NCI-H2227 (cell line): ENCODE measurements around the gene GABRR1.

Experiments used
- DNase-seq: peaks from one replicate; lab custom pipeline; 2025; ENCODE audit not compliant: unreplicated experiment; lab: John Stamatoyannopoulos, UW

Gene GABRR1

DNA sequence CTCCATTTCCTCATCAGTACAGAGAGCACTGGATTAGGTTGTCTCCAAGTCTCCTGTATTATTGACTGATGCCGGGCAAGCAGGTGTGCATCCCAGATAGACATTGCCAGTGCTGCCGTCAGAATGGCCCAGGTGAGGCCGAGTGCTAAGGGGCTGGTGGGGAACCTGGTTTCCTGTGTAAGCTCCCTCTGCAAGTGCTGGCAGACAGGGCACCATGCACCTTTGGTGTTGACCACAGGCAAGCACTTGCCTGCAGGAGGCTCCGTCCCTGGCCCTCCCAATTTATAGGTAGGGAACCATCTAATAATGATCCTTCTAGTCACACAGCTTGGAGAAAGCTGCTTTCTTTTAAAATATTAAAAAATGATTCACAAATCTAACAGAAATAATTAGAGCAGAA, 747 bp downstream of the GABRR1 start:
- DNase-seq: no peak

DNA sequence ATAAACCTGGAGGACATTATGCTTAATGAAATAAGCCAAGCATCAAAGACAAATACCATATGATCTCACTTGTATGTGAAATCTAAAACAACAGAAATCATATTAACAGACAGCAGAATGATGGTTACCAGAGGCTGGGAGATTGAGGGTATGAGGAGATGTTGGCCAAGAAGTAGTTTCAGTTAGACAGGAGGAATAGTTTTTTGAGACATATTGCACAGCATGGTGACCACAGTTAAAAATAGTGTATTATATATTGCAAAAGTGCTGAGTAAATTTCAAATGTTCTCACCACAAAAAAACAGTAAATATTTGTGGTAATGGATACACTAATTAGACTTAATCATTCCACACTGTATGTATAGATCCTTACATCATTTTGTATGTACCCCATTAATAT, 1.8 kb downstream of the GABRR1 start:
- no peak for DNase-seq

DNA sequence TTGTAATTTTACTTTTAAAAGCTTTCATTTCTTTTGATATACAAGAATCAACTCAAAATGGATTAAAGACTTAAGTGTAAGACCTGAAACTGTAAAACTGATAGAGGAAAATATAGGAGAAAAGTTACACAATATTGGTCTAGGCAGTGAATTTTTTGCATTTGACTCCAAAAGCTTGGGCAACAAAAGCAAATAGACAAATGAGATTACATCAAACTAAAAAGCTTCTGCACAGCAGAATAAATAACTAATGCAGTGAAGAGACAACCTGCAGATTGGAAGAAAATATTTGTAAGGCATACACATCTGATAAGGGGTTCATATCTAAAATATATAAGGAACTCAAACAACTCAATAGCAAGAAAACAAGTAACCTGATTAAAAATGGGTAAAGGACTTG, 3.0 kb downstream of the GABRR1 start:
- DNase-seq: no peak

DNA sequence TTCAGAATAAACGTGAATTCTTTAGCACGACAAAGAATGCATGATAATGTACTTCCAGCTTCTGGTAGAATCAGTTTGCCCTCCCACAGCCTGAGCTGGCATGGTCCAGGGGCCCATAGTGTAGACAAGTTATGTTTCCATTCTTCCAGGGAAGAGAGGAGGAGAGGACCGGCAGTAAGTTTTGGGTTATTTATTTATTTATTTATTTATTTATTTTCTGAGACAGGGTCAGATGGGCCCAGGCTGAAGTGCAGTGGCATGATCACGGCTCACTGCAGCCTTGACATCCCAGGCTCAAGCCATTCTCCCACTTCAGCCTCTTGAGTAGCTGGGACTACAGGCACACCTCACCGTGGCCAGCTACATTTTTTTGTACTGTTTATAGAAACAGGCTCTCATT, 4.7 kb downstream of the GABRR1 start:
- no peak for DNase-seq

DNA sequence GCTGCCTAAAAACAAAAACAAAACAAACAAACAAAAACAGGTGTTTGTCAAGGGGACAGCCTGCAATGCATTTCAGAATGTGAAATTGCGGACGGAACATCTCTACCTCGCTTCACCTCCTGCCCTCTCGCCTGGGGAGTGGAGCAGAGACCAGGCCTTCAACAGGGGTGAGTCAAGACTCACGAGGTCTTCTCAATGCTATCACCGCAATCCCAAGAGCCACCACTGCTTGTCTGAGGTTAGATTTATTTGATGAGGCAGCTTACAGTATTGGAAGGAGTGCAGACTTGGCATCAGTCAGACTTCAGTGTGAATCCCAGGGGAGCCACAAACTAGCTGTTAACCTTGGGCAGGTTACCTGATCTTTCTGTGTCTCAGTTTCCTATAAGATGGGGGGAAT, 7.7 kb downstream of the GABRR1 start:
- DNase-seq: no peak

DNA sequence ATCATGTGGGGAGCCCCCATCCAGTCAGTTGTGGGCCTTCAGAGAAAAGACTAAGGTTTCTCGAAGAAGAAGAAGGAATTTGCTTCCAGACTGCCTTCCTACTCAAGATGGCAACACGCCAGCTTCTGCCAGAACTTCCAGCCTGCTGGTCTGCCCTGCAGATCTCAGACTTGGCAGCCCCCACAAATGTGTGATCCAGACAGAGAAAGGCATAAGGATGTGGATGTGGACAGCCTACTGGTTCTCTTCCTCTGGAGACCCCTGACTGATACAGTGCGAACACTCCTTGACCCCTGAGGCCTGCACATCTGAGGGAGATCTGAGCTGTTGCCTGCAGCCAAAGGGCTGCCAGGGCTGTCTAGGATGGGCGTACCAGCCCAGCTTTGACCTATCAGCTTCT, 8.6 kb downstream of the GABRR1 start:
- no peak for DNase-seq

DNA sequence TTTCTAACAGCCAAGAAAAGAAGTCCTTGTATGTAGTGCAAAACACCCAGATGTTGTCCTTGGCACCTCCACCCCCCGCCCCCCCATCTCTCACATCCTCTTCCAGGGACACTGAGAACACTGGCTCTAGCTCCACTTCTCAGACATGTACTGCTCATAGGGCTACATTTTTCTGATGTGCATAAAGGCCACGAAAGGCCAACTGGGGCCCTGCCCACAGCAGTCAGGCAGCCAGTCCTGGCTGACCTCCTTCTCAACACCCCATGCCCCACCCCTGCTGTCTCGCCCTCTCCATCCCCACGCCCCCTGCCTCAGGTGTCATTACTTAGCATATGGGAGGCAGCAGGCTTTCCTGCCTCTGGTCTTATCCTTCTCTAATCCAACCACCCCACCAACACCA, 11.3 kb downstream of the GABRR1 start:
- DNase-seq: no peak

DNA sequence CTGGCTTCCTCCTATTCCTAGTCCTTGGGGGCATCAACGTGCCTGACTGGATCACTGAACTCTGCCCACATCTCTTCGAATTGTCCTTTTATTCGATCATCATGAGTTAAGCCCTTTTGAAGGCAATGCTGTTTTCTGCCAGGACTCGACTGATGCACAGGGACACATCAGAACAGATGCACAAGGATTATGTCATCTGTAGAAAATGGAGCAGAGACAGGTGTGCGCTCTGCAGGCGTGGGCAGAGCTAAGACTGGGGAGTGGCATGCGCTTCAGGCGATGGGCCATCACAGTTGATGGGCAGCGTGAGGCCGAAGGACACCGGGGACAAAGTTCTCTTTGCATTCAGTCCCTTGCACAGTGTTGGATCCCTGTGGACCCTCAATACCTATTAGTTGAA, 13.1 kb downstream of the GABRR1 start:
- no peak for DNase-seq

DNA sequence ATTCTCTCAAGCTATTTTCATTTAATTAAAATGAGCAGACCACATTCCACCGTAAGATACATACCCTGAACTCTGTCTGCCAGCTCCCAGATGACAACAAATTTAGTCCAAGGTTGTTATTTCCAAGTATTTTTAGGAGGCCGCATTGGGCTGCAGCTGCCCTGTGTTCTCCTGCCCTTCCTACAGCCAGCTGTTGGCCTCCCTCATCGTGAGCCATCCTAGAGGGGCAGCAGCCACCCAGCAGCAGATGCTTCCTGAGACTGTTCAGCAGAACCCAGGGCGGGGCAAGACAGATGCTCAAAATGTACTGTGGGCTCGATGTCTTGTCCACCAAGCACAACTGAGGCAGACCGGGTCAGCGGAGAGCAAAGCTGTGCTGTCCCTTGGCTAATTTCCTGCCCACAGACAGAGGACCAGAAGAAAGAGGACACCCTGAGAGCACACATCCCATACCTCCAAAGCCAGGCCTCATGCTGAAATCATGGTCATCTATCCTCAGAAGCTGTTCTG, 16.4 kb downstream of the GABRR1 start:
- no peak for DNase-seq

DNA sequence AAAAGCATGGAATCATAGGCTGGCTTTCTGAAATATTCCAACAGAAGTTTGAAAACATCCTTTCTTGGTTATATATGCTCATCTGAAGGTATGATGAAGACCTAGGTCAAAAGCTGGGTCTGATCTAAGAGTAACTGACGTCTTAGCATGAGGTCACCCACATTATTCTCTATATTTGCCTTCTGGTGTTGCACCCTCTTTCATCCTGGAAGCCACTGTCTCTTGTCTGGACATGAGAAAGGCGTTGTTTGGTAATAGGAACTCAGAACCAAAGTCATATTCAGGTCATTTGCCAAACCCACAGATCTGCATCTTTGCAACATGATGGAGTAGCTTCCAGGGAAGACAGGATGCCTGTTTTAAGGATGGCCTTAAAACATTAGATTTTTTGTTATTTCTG, 17.6 kb downstream of the GABRR1 start:
- no peak for DNase-seq

DNA sequence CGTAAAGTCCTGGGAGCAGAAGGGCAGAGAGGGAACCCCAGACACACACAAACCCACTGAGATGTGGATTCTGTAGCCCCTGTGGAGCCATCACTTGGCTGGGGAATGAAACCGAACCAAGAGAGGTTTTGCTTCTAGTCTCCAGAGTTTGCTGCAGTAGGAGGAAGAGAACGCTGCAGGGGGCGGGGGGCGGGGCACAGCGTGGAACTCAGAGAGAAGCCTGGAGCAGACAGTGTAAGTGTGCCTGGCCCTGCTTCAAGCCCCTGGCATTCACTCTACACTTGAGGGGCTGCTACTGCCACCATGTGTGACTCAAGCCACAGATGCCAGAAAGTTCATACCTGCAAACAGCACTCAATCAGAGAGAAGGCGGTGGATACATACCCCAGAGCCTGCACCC, 18.9 kb downstream of the GABRR1 start:
- DNase-seq: no peak

DNA sequence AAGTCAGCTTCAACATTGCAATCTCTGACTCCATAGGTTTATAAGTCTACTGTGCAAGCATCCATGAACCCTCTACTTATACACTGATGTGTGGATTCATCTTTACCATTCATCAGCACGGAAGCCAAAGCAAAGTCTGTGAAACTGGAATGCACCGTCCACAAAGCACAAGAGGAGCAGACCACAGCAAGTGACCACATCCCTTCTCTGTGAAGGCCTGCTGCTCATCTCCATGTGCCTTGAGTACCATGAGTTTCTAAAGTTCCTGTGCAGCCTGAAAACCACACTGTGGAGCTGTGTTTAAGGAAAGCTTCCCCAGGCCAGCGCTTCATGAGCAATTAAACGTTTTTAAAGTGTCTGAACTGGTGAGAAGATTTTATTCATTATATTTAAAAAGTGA, 20.0 kb downstream of the GABRR1 start:
- no peak for DNase-seq

DNA sequence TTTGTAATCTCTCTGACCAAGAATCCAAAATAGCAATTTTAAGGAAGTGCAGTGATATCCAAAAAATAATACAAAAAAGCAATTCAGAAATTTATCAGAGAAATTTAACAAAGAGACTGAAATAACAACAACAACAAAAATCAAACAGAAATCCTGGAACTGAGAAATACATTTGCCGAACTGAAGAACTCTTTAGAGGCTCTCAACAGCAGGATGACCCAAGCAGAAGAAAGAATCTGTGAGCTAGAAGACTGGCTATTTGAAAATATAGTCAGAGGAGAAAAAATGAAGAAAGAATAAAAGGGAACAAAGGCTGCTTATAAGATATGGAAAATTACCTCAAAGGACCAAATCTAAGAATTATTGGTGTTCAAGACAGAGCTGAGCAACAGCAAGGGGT, 22.6 kb downstream of the GABRR1 start:
- DNase-seq: no peak

DNA sequence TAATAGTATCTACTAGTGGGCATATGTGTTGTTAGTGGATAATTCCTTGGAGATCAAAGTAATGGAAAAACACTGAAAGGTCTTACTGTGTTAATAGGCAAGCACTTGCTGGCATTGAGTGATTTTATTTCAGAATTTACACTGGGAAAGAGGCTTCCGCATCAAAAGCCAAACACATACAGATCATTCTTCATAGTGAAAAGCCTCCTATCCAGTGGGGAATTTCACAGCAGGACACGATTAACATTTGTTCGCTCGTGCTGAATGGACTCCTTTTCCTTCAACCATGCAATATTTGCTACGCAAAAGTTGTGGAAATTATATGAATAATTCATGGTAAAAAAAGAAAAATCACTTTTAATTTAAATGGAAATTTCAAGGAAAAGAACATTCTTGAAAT, 26.4 kb downstream of the GABRR1 start:
- no peak for DNase-seq

DNA sequence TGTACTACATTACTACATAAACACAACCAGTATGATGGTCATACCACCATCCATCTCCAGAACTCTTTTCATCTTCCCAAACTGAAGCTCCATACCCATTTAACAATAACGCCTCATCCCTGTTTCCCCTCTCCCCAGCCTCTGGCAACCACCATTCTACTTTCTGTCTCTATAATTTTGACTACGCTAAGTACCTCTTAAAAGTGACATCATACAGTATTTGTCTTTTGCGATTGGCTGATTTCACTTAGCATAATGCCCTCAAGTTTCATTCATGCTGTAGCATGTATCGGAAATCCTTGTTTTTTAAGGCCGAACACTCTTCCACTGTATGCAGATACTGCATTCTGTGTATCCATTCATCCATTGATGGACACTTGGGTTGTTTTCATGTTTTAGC, 29.7 kb downstream of the GABRR1 start:
- no peak for DNase-seq

DNA sequence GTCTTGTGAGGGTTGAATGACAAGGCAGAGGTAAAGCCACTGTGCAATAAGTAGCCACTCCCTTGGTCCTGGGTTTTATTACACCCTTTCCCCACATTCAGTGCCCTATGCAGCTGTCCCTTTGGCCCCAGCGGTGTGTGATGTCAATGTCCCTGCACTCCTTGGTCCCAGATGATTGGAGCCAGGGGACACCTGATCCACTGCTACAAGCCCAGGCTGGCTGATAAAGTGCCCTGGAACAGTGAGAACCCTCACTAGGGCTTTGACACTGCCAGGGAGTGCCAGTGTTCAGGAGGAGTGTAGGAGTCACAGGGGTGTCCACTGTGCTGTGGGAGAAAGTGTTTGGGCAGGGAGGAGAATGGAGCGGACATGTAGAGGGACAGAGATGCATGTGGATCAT, 30.4 kb downstream of the GABRR1 start:
- no peak for DNase-seq

DNA sequence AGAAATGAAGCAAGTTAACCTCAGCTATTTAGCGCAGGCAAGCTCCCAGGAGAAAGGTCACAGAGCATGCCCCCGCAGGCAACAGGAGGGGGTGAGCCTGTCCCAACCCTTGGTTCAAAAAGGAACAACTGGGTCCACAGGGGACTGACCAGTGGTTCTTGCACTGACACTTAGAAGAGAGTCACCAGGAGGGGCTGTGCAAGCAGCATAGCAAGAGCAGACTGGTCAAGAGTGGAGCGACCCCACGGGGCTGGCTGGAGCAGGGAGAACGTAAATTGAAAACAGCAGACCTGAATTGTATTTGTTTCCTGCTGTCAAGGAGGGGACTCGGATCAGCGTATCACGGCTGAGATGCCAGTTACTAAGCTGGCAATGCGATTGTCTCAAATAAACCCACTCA, 32.8 kb downstream of the GABRR1 start:
- DNase-seq: no peak

DNA sequence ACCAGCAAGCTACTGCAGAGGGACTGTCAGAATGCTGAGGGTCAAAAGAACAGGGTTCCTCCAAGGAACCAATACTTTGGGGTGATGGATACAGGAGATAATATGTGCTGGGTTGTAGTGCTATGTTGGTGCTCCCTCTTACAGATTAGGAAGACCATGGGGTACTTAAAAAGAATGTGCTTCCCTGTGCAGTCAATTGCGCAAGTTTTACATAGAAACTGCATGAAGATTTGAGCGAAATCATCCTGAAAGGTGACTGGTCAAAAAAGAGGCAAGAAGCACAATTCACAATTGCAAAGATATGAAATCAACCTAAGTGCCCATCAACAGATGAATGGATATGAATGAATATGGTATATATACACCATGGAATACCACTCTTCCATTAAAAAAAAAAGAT, 33.9 kb downstream of the GABRR1 start:
- DNase-seq: no peak

DNA sequence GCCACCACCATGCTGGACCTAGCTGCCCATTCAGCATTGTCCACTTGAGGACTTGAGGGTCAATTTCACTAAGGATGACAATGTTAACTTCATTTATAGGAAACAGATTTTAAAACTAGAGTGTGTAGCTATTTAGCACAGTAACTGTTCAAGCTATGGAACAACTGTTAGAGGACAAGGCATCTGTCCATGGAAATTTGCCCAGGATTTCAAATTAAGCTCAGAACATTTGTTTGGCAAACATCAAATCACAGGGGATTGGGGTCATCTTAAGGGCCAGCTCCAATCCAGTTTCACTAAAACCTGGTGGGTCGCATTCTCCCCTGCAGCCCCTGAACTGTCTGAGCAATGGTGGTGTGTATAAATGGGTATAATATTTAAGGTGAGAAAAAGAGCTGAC, 36.2 kb downstream of the GABRR1 start:
- no peak for DNase-seq

DNA sequence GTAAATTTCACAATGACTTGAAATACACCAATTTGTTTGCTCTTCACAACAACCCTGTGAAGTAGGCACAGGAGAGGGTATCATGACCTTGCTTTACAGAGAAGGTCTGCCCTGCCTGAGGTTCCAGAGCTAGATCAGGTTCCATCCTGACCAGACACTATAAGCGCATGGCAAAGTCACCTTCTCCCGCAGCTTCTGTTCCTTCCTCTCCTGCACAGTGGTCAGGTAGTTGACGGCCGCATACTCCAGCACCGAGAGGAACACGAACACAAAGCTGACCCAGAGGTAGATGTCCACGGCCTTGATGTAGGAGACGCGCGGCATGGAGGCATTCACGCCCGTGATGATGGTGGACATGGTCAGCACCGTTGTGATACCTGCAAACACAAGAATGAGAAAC, 37.0 kb downstream of the GABRR1 start:
- no peak for DNase-seq

DNA sequence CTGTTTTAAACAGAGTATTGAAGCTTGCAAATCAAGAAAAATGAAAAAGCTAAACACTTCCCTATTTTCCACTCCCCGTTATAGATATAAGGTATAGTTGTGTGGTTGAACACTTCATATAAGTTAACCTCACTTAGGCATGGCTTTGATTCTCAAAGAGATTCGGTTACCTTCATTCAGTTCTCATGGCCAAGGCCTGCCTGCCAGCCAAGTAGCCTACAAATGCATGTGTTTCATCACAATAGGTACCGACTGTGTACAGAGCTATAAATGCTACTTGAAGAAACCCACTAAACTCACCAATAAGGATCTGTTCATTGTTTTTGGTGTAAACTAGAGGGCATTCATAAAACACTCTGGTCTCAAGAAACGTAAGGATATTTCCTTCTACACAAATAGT, 43.5 kb downstream of the GABRR1 start:
- no peak for DNase-seq

DNA sequence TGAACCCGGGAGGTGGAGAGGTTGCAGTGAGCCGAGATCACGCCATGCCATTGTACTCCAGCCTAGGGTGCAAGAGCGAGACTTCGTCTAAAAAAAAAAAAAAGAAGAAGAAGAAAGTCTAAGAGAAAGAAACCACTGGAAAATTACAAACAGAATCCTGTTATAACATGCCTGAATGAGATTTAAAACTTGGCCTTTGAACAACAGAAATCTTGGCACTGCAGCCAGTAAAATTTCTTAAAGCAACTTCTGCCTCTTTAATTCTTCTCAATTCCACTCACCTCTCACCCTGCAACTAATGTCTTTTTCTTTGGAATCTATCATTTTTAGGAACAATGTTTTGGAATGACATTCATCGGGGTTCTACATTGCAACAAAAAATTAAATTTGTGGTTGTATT, 45.0 kb downstream of the GABRR1 start:
- no peak for DNase-seq

DNA sequence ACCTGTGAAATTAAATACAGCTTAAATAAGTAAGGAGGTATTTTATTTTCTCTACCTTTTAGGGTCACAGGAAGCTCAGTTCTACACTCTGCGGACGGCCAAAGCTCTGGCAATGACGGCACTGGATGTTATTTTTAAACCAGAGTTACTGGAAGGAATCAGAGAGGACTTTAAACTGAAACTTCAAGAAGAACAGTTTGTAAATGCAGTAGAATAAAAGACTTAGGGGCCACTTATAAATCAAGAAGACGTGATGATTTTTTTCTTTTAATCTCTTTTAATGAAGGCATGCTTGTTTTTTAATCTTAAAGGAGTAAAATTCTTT, 55.1 kb downstream of the GABRR1 start:
- no peak for DNase-seq

DNA sequence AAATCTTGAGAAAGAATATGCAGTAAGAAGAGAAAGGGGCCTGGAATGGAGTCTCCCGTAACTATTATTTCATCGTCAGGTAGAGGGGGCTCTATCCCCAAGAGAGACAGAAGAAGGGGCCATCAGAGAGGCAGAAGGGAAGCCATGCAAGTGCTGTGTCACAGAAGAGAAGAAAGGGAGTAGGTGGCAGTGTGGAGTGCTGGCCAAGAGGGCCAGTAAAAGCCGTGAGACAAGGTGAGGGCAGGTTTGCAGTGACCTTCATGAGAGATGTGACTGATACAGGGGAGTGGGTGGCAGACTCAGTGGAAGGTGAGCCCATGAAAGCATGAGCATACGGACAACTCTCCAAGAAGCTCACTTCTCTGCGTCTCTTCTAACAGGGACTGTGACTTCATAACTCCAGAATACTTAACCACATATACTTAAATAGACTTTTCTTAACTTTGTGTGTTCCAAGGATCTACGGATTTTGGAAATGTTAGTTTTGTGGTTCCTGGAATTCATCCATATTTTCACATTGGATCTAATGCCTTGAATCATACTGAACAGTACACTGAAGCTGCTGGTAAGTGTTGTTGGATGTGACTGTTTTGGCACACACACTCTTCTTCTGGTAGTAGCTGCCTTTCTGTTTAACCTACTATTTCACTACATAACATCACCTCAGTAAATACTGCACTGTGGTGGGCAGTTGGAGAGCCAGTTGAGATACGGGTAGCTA, 55.7 kb downstream of the GABRR1 start:
- DNase-seq: no peak
